HepG2 (cell line): ENCODE data around the gene EPHA2. TPM values are rescaled to one million over a fixed set of nuclear protein-coding genes. Genes with fewer than 3 reads are reported as not detected.

Source experiments
- AFF4 ChIP-seq: sonication (generic); formaldehyde crosslinking; IDR thresholded peaks from 2 replicates; pipeline ENCODE4 v1.4.0; 2020; ENCODE audit warnings: missing genetic modification reagents
- BCL3 ChIP-seq: sonication (generic); formaldehyde crosslinking; IDR thresholded peaks from 2 replicates; pipeline ENCODE4 v1.5.1; 2020; ENCODE audit warnings: mild to moderate bottlenecking, missing genetic modification reagents, moderate library complexity
- ELF3 ChIP-seq: IDR thresholded peaks from 2 replicates; pipeline ENCODE4 v1.6.1; 2016; ENCODE audit warnings: missing genetic modification reagents, missing compliant biosample characterization
- ETV5 ChIP-seq: IDR thresholded peaks from 2 replicates; pipeline ENCODE4 v1.6.1; 2018; ENCODE audit warnings: missing biosample characterization, missing genetic modification reagents, inconsistent platforms, borderline replicate concordance
- HNRNPL ChIP-seq: fragments of 200-400 bp; formaldehyde crosslinking; IDR thresholded peaks from 2 replicates; pipeline ENCODE4 v1.6.1; 2017; ENCODE audit warnings: mild to moderate bottlenecking, low read depth, low read length
- NFYC ChIP-seq: IDR thresholded peaks from 2 replicates; pipeline ENCODE4 v1.6.1; 2016; ENCODE audit warnings: missing genetic modification reagents, missing compliant biosample characterization
- PHF21A ChIP-seq: sonication (generic); formaldehyde crosslinking; IDR thresholded peaks from 2 replicates; pipeline ENCODE4 v1.5.0; 2020; ENCODE audit warnings: mild to moderate bottlenecking, missing genetic modification reagents
- PHF5A ChIP-seq: IDR thresholded peaks from one replicate; pipeline ENCODE4 v1.6.1; 2018; ENCODE audit warnings: low read depth, missing genetic modification reagents; ENCODE audit not compliant: unreplicated experiment
- RARA ChIP-seq: IDR thresholded peaks from 2 replicates; pipeline ENCODE4 v1.6.1; 2016; ENCODE audit warnings: missing genetic modification reagents, missing compliant biosample characterization
- THAP11 ChIP-seq: IDR thresholded peaks from 2 replicates; pipeline ENCODE4 v1.6.1; 2016; ENCODE audit warnings: missing biosample characterization, missing genetic modification reagents
- ZBTB7A ChIP-seq: sonication (generic); formaldehyde crosslinking; IDR thresholded peaks from 2 replicates; pipeline ENCODE4 v1.8.0; 2022; ENCODE audit warnings: mild to moderate bottlenecking, missing genetic modification reagents
- ZNF619 ChIP-seq: sonication (generic); formaldehyde crosslinking; IDR thresholded peaks from 2 replicates; pipeline ENCODE4 v1.4.0; 2020; ENCODE audit warnings: mild to moderate bottlenecking, missing genetic modification reagents
- ZNF687 ChIP-seq: sonication (generic); formaldehyde crosslinking; IDR thresholded peaks from 2 replicates; pipeline ENCODE4 v1.5.1; 2020; ENCODE audit warnings: mild to moderate bottlenecking, missing genetic modification reagents, moderate library complexity
- ZNF879 ChIP-seq: sonication (generic); formaldehyde crosslinking; IDR thresholded peaks from 2 replicates; pipeline ENCODE4 v1.8.1; 2023; ENCODE audit warnings: missing genetic modification reagents
- polyA plus RNA-seq, 8 experiments: library from polyadenylated mRNA; depleted of rRNA in 3 of 8; stranded (reverse) in 7 of 8; unstranded in 1 of 8; fragments of >200 nt; fragmentation: Illumina TruSeq in 4 of 8; extraction: Trizol in 4 of 8; gene quantifications; 2 replicates each; pipeline versions ENCODE4 v1.2.1 to v1.2.3, GENCODE V29; 2011 to 2016; ENCODE audit warnings: low read depth in 4 of 8, missing spikeins in 1 of 8, mixed read lengths in 1 of 8; ENCODE audit not compliant: insufficient read depth in 1 of 8
- total RNA-seq, 5 experiments: library from RNA; depleted of rRNA; stranded (reverse); fragments of >200 nt; fragmentation: Illumina TruSeq; extraction: Trizol; gene quantifications; 2 replicates each; pipeline ENCODE4 v1.2.3, GENCODE V29; 2016; ENCODE audit warnings: low read depth in 1 of 5

Gene EPHA2
- total and polyA plus RNA-seq, 2 of the 13 experiments (the other 11 are each of a cell fraction or from before 2014, with no cell fraction given): 33.6 to 53.6 TPM

GRCh38 chr1:16156848-16157495 lies 1.1 kb upstream of the EPHA2 start (continued):
- TF ChIP-seq AFF4 (CRISPR knock-in tag): no peak
- TF ChIP-seq ZNF879 (CRISPR knock-in tag): no peak
- TF ChIP-seq PHF5A (CRISPR knock-in tag): peak; percentile 4
- 0 out of 2 replicates have a peak, but pooled peaks have one; percentile 49 for TF ChIP-seq HNRNPL
- peak; percentile 41 for TF ChIP-seq NFYC
- TF ChIP-seq RARA: 0 out of 2 replicates have a peak, but pooled peaks have one; percentile 32
- 0 out of 2 replicates have a peak, but pooled peaks have one; percentile 22 for TF ChIP-seq PHF21A (CRISPR knock-in tag)
- no peak for TF ChIP-seq ZBTB7A (CRISPR knock-in tag)
- peak; percentile 27; the same call in 1 of the 2 replicates for TF ChIP-seq ETV5
- TF ChIP-seq ZNF619 (CRISPR knock-in tag): no peak
- TF ChIP-seq ZNF687 (CRISPR knock-in tag): peak; percentile 73
- TF ChIP-seq BCL3 (CRISPR knock-in tag): no peak
- peak; percentile 27; the same call in 1 of the 2 replicates for TF ChIP-seq ELF3
- TF ChIP-seq THAP11 (CRISPR knock-in tag): peak; percentile 60; the same call in 1 of the 2 replicates
